HG02970 (cell line): ENCODE data around the gene EXOC6B.

Experiments used
- ATAC-seq: cut with Tn5 transposase; IDR thresholded peaks from one replicate; pipeline ENCODE4 v1.9.1; 2021; ENCODE audit warnings: mild to moderate bottlenecking, moderate library complexity, moderate number of reproducible peaks; ENCODE audit not compliant: unreplicated experiment, low FRiP score

Gene EXOC6B

GRCh38 chr2:72255540-72255939, 570.3 kb downstream of the EXOC6B start:
- ATAC-seq, result no peak

GRCh38 chr2:72254831-72255451, 570.9 kb downstream of the EXOC6B start:
- ATAC-seq, result no peak

- ATAC-seq, result no peak
These were observed 587.5 kb downstream of the EXOC6B start for GRCh38 chr2:72238311-72238710.

GRCh38 chr2:72237549-72237948, 588.3 kb downstream of the EXOC6B start:
- ATAC-seq, result no peak

GRCh38 chr2:72236445-72237067, 589.3 kb downstream of the EXOC6B start:
- ATAC-seq, result no peak

GRCh38 chr2:72235497-72236415, 590.1 kb downstream of the EXOC6B start:
- no peak for ATAC-seq

- ATAC-seq, result no peak
These were observed 592.6 kb downstream of the EXOC6B start for GRCh38 chr2:72233211-72233610.

GRCh38 chr2:72222829-72223564, 602.8 kb downstream of the EXOC6B start:
- no peak for ATAC-seq

- no peak for ATAC-seq
These were observed 605.7 kb downstream of the EXOC6B start for GRCh38 chr2:72220170-72220569.

- ATAC-seq, result no peak
These were observed 611.2 kb downstream of the EXOC6B start for GRCh38 chr2:72214429-72215143.

- no peak for ATAC-seq
These were observed 613.4 kb downstream of the EXOC6B start for GRCh38 chr2:72212486-72212855.

GRCh38 chr2:72211777-72212485, 613.9 kb downstream of the EXOC6B start:
- ATAC-seq, result no peak

- no peak for ATAC-seq
These were observed 614.5 kb downstream of the EXOC6B start for GRCh38 chr2:72211350-72211749.

- no peak for ATAC-seq
These were observed 615.4 kb downstream of the EXOC6B start for GRCh38 chr2:72210470-72210869.

GRCh38 chr2:72208225-72208624, 617.6 kb downstream of the EXOC6B start:
- ATAC-seq, result no peak

- no peak for ATAC-seq
These were observed 618.5 kb downstream of the EXOC6B start for GRCh38 chr2:72207334-72207733.

GRCh38 chr2:72205504-72205881, 620.3 kb downstream of the EXOC6B start:
- ATAC-seq, result no peak

GRCh38 chr2:72204786-72205503, 620.9 kb downstream of the EXOC6B start:
- no peak for ATAC-seq
